ENCODE results near the gene RMDN2. TPM values are rescaled to one million over a fixed set of nuclear protein-coding genes. Genes with fewer than 3 reads are reported as not detected.

RMDN2 gene
- total and polyA plus RNA-seq, 5 donors from 2014 or later: 1.3 to 3.2 (median 1.7) TPM

- no peaks in the 10 kb centered on the region for H3K4me1 ChIP-seq (ENCODE audit: control insufficient read depth, insufficient read depth, low read length, poor library complexity, severe bottlenecking)
- no peak overlapping the region for H3K27ac Mint-ChIP-seq
- H3K4me3 Mint-ChIP-seq: no peak overlapping the region
- DNase-seq (no peak), ATAC-seq (ENCODE audit: low read depth in 2 of 2) (no peak)
- no peaks in the 10 kb centered on the region for H3K36me3 ChIP-seq (ENCODE audit: control insufficient read depth, insufficient read depth, low read length)
- no peaks in the 10 kb centered on the region for H3K9me3 ChIP-seq (ENCODE audit: control insufficient read depth in 2 of 2, low read length in 2 of 2)
- no peaks in the 10 kb centered on the region for H3K36me3 Mint-ChIP-seq
- H3K9me3 Mint-ChIP-seq: no peaks in the 10 kb centered on the region
- H3K4me1 Mint-ChIP-seq: peaks cover 0 to 3% (median 0%) of the 10 kb centered on the region in 4 donors
- no peak overlapping the region for H3K4me3 ChIP-seq (ENCODE audit: low read depth, low read length)
- H3K27ac ChIP-seq (ENCODE audit: insufficient read depth, low read length, poor library complexity, severe bottlenecking): no peak overlapping the region
- H3K27me3 Mint-ChIP-seq: no peaks in the 10 kb centered on the region
- peaks cover 4% of the 10 kb centered on the region for H3K27me3 ChIP-seq (ENCODE audit: control insufficient read depth, insufficient read depth, low read length)
These were observed 59.1 kb downstream of the RMDN2 start for GRCh38 chr2:37984176-37984575.

DNA sequence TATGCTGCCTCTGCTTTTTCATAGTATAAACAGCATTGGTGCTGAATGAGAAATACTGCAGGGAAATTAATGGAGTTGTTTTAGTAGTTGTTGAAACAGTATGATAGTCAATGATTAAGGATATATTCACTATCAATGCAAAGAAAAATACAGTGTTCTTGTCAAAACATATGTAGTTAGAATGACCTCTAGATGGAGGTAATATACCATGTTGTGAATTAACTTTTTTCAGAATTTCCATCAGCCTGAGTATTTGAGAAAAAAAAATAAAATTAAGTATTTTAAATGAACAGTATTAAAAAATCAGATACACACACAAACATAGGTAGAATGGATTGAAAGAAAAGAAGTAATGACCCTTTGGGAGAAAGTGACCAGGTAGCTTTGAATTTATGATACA, 59.5 kb downstream of the RMDN2 start:
- Histone ChIP-seq H3K36me3 (ENCODE audit: control insufficient read depth, insufficient read depth, low read length) (no peaks in the 10 kb centered on the region), H3K27me3 (ENCODE audit: control insufficient read depth, insufficient read depth, low read length) (peaks cover 4% of the 10 kb centered on the region), H3K9me3 (ENCODE audit: control insufficient read depth in 2 of 2, low read length in 2 of 2) (no peaks in the 10 kb centered on the region), H3K4me1 (ENCODE audit: control insufficient read depth, insufficient read depth, low read length, poor library complexity, severe bottlenecking) (no peaks in the 10 kb centered on the region), H3K27ac (ENCODE audit: insufficient read depth, low read length, poor library complexity, severe bottlenecking) (no peak overlapping the region), H3K4me3 (ENCODE audit: low read depth, low read length) (no peak overlapping the region)
- DNase-seq (peak in 1 of 3 donors; percentile 4), ATAC-seq (ENCODE audit: low read depth in 2 of 2) (no peak)
- H3K4me3 Mint-ChIP-seq: no peak overlapping the region
- peaks cover 0 to 3% (median 0%) of the 10 kb centered on the region in 4 donors for H3K4me1 Mint-ChIP-seq
- H3K9me3 Mint-ChIP-seq: no peaks in the 10 kb centered on the region
- no peaks in the 10 kb centered on the region for H3K36me3 Mint-ChIP-seq
- no peaks in the 10 kb centered on the region for H3K27me3 Mint-ChIP-seq
- H3K27ac Mint-ChIP-seq: no peak overlapping the region

GRCh38 chr2:37985333-37985732, 60.2 kb downstream of the RMDN2 start:
- Mint-ChIP-seq H3K4me3 (no peak overlapping the region), H3K27ac (no peak overlapping the region), H3K4me1 (peaks cover 0 to 3% (median 0%) of the 10 kb centered on the region in 4 donors), H3K36me3 (no peaks in the 10 kb centered on the region), H3K27me3 (no peaks in the 10 kb centered on the region), H3K9me3 (no peaks in the 10 kb centered on the region)
- no peak for ATAC-seq (ENCODE audit: low read depth in 2 of 2)
- H3K36me3 ChIP-seq (ENCODE audit: control insufficient read depth, insufficient read depth, low read length): no peaks in the 10 kb centered on the region
- H3K27me3 ChIP-seq (ENCODE audit: control insufficient read depth, insufficient read depth, low read length): peaks cover 4% of the 10 kb centered on the region
- no peaks in the 10 kb centered on the region for H3K9me3 ChIP-seq (ENCODE audit: control insufficient read depth in 2 of 2, low read length in 2 of 2)
- no peak overlapping the region for H3K4me3 ChIP-seq (ENCODE audit: low read depth, low read length)
- no peak overlapping the region for H3K27ac ChIP-seq (ENCODE audit: insufficient read depth, low read length, poor library complexity, severe bottlenecking)
- no peaks in the 10 kb centered on the region for H3K4me1 ChIP-seq (ENCODE audit: control insufficient read depth, insufficient read depth, low read length, poor library complexity, severe bottlenecking)
- no peak for DNase-seq

DNA sequence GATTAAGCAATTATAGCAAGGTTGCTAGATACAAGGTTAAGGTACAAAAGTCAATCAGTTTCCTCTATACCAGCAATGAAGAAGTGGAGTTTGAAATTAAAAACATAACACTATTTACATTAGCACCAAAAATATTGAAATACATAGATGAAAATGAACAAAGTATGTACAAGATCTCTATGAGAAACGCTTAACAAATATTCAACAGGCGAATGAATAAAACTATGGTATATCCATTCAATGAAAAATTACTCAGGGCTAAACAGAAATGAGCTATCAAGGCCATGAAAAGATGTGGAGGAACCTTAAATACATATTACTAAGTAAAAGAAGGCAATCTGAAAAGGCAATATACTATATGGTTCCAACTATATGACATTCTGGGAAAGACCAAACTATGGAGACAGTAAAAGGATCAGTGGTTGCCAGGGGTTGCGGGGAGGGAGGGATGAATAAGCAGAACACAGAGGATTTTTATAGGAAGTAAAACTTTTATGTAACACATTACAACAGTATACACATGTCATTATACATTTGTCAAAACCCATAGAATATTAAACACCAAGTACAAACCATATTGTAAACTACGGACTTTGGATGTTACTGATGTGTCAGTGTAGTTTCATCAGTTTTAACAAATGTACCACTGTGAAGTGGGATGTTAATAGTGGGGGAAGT, 62.1 kb downstream of the RMDN2 start:
- Histone ChIP-seq H3K4me3 (ENCODE audit: low read depth, low read length) (no peak overlapping the region), H3K27me3 (ENCODE audit: control insufficient read depth, insufficient read depth, low read length) (peaks cover 4% of the 10 kb centered on the region), H3K9me3 (ENCODE audit: control insufficient read depth in 2 of 2, low read length in 2 of 2) (no peaks in the 10 kb centered on the region), H3K36me3 (ENCODE audit: control insufficient read depth, insufficient read depth, low read length) (no peaks in the 10 kb centered on the region), H3K4me1 (ENCODE audit: control insufficient read depth, insufficient read depth, low read length, poor library complexity, severe bottlenecking) (no peaks in the 10 kb centered on the region), H3K27ac (ENCODE audit: insufficient read depth, low read length, poor library complexity, severe bottlenecking) (no peak overlapping the region)
- Mint-ChIP-seq H3K9me3 (no peaks in the 10 kb centered on the region), H3K4me3 (no peak overlapping the region), H3K4me1 (no peaks in the 10 kb centered on the region), H3K27ac (no peak overlapping the region), H3K27me3 (no peaks in the 10 kb centered on the region), H3K36me3 (peaks cover 6% of the 10 kb centered on the region)
- ATAC-seq (ENCODE audit: low read depth in 2 of 2) (no peak), DNase-seq (no peak)

- no peaks in the 10 kb centered on the region for H3K27me3 Mint-ChIP-seq
- H3K27ac Mint-ChIP-seq: no peak overlapping the region
- Histone ChIP-seq H3K36me3 (ENCODE audit: control insufficient read depth, insufficient read depth, low read length) (no peaks in the 10 kb centered on the region), H3K27me3 (ENCODE audit: control insufficient read depth, insufficient read depth, low read length) (no peaks in the 10 kb centered on the region), H3K27ac (ENCODE audit: insufficient read depth, low read length, poor library complexity, severe bottlenecking) (no peak overlapping the region), H3K4me1 (ENCODE audit: control insufficient read depth, insufficient read depth, low read length, poor library complexity, severe bottlenecking) (no peaks in the 10 kb centered on the region), H3K4me3 (ENCODE audit: low read depth, low read length) (no peak overlapping the region), H3K9me3 (ENCODE audit: control insufficient read depth in 2 of 2, low read length in 2 of 2) (no peaks in the 10 kb centered on the region)
- no peak overlapping the region for H3K4me3 Mint-ChIP-seq
- DNase-seq (no peak), ATAC-seq (ENCODE audit: low read depth in 2 of 2) (no peak)
- H3K9me3 Mint-ChIP-seq: no peaks in the 10 kb centered on the region
- peaks cover 6% of the 10 kb centered on the region for H3K36me3 Mint-ChIP-seq
- H3K4me1 Mint-ChIP-seq: no peaks in the 10 kb centered on the region
These were observed 67.5 kb downstream of the RMDN2 start for GRCh38 chr2:37992601-37993000.

GRCh38 chr2:37993143-37993542, 68.1 kb downstream of the RMDN2 start:
- Histone ChIP-seq H3K4me3 (ENCODE audit: low read depth, low read length) (no peak overlapping the region), H3K36me3 (ENCODE audit: control insufficient read depth, insufficient read depth, low read length) (no peaks in the 10 kb centered on the region), H3K27me3 (ENCODE audit: control insufficient read depth, insufficient read depth, low read length) (no peaks in the 10 kb centered on the region), H3K4me1 (ENCODE audit: control insufficient read depth, insufficient read depth, low read length, poor library complexity, severe bottlenecking) (no peaks in the 10 kb centered on the region), H3K27ac (ENCODE audit: insufficient read depth, low read length, poor library complexity, severe bottlenecking) (no peak overlapping the region), H3K9me3 (ENCODE audit: control insufficient read depth in 2 of 2, low read length in 2 of 2) (no peaks in the 10 kb centered on the region)
- no peaks in the 10 kb centered on the region for H3K4me1 Mint-ChIP-seq
- DNase-seq (no peak), ATAC-seq (ENCODE audit: low read depth in 2 of 2) (no peak)
- H3K4me3 Mint-ChIP-seq: no peak overlapping the region
- peaks cover 6% of the 10 kb centered on the region for H3K36me3 Mint-ChIP-seq
- H3K27ac Mint-ChIP-seq: peak overlapping the region in 1 of 3 donors; percentile 76
- no peaks in the 10 kb centered on the region for H3K27me3 Mint-ChIP-seq
- no peaks in the 10 kb centered on the region for H3K9me3 Mint-ChIP-seq

GRCh38 chr2:37997629-37998028, 72.5 kb downstream of the RMDN2 start:
- Mint-ChIP-seq H3K27ac (no peak overlapping the region), H3K4me1 (no peaks in the 10 kb centered on the region), H3K36me3 (peaks cover 7% of the 10 kb centered on the region), H3K9me3 (peaks cover 0 to 8% (median 0%) of the 10 kb centered on the region in 7 donors), H3K27me3 (no peaks in the 10 kb centered on the region), H3K4me3 (no peak overlapping the region)
- Histone ChIP-seq H3K27me3 (ENCODE audit: control insufficient read depth, insufficient read depth, low read length) (no peaks in the 10 kb centered on the region), H3K4me3 (ENCODE audit: low read depth, low read length) (no peak overlapping the region), H3K27ac (ENCODE audit: insufficient read depth, low read length, poor library complexity, severe bottlenecking) (no peak overlapping the region), H3K9me3 (ENCODE audit: control insufficient read depth in 2 of 2, low read length in 2 of 2) (peaks cover 0 to 2% of the 10 kb centered on the region in 2 experiments), H3K4me1 (ENCODE audit: control insufficient read depth, insufficient read depth, low read length, poor library complexity, severe bottlenecking) (no peaks in the 10 kb centered on the region), H3K36me3 (ENCODE audit: control insufficient read depth, insufficient read depth, low read length) (no peaks in the 10 kb centered on the region)
- no peak for DNase-seq
- ATAC-seq (ENCODE audit: low read depth in 2 of 2): no peak

DNA sequence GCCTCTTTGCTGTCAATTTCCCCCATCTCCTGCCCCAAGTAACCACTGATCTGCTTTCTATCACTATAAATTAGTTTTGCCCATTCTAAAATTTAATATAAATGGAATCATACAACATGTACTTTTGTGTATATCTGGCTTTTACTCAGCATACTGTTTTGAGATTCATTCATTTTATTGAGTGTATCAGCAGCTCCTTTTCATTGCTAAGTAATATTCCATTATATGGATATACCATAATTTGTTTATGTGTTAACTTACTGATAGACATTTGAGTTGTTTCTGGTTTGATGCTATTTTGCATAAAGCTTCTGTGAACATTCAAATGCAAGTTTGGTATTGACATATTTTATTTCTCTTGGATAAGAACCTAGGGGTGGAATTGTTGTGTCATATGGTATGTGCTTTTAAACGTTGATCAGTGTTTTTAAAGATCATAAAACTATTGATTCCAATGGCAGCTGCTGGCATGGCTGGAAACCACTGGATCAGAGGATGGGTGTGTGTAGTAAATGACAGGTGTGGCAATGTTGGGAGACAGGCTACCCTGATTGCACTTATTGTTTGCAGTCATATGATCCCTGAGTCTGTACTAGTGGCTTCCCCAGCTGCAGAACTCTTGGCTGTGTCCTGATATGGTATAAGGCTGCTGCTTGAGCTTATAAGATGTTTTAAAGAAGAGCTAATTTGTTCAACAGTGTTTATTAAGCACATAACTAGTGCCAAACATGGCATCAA, 75.6 kb downstream of the RMDN2 start:
- H3K4me3 Mint-ChIP-seq: no peak overlapping the region
- H3K27me3 Mint-ChIP-seq: no peaks in the 10 kb centered on the region
- peaks cover 7% of the 10 kb centered on the region for H3K36me3 Mint-ChIP-seq
- ATAC-seq (ENCODE audit: low read depth in 2 of 2) (no peak), DNase-seq (no peak)
- no peaks in the 10 kb centered on the region for H3K36me3 ChIP-seq (ENCODE audit: control insufficient read depth, insufficient read depth, low read length)
- H3K4me3 ChIP-seq (ENCODE audit: low read depth, low read length): no peak overlapping the region
- no peak overlapping the region for H3K27ac Mint-ChIP-seq
- H3K9me3 Mint-ChIP-seq: peaks cover 0 to 8% (median 1%) of the 10 kb centered on the region in 7 donors
- no peak overlapping the region for H3K27ac ChIP-seq (ENCODE audit: insufficient read depth, low read length, poor library complexity, severe bottlenecking)
- no peaks in the 10 kb centered on the region for H3K4me1 ChIP-seq (ENCODE audit: control insufficient read depth, insufficient read depth, low read length, poor library complexity, severe bottlenecking)
- H3K27me3 ChIP-seq (ENCODE audit: control insufficient read depth, insufficient read depth, low read length): no peaks in the 10 kb centered on the region
- H3K9me3 ChIP-seq (ENCODE audit: control insufficient read depth in 2 of 2, low read length in 2 of 2): peaks cover 0 to 2% of the 10 kb centered on the region in 2 experiments
- H3K4me1 Mint-ChIP-seq: no peaks in the 10 kb centered on the region
